Muscle layer of duodenum (tissue), 2 donors: ENCODE results near the gene C10orf71.

Experiments
- H3K27ac ChIP-seq: one replicate; pipeline ENCODE4 v1.7.0; 2013; ENCODE audit warnings: mild to moderate bottlenecking, low read length
- H3K27me3 ChIP-seq: one replicate; pipeline ENCODE4 v1.7.0; 2013; ENCODE audit warnings: low read depth, mild to moderate bottlenecking, control low read depth, low read length
- H3K36me3 ChIP-seq, 2 donors: one replicate each; pipeline ENCODE4 v1.7.0; 2013; ENCODE audit warnings: low read length in 2 of 2, control low read depth in 1 of 2, mild to moderate bottlenecking in 1 of 2; ENCODE audit not compliant: insufficient read depth in 2 of 2, control insufficient read depth in 1 of 2
- H3K4me1 ChIP-seq, 2 donors: one replicate each; pipeline ENCODE4 v1.7.0; 2013; ENCODE audit warnings: low read length in 2 of 2, mild to moderate bottlenecking in 2 of 2, control low read depth in 1 of 2, moderate library complexity in 1 of 2; ENCODE audit not compliant: insufficient read depth in 2 of 2, control insufficient read depth in 1 of 2
- H3K4me3 ChIP-seq, 2 donors: one replicate each; pipeline ENCODE4 v1.7.0; 2013; ENCODE audit warnings: low read length in 2 of 2, low read depth in 1 of 2, mild to moderate bottlenecking in 1 of 2
- H3K9me3 ChIP-seq, 2 donors: one replicate each; pipeline ENCODE4 v1.7.0; 2013; ENCODE audit warnings: low read length in 2 of 2, control low read depth in 1 of 2, mild to moderate bottlenecking in 1 of 2; ENCODE audit not compliant: control insufficient read depth in 1 of 2
- donor health status: healthy.

Gene C10orf71

GRCh38 chr10:49365275-49365674 is 66.3 kb downstream of the C10orf71 start:
- Histone ChIP-seq H3K27ac (no peak overlapping the region), H3K36me3 (no peaks in the 10 kb centered on the region), H3K4me3 (no peak overlapping the region), H3K9me3 (no peaks in the 10 kb centered on the region), H3K27me3 (no peaks in the 10 kb centered on the region), H3K4me1 (peaks cover 0 to 6% of the 10 kb centered on the region in 2 donors)

- Histone ChIP-seq H3K4me1 (peaks cover 0 to under 1% of the 10 kb centered on the region in 2 donors), H3K36me3 (no peaks in the 10 kb centered on the region), H3K9me3 (no peaks in the 10 kb centered on the region), H3K4me3 (no peak overlapping the region), H3K27ac (no peak overlapping the region), H3K27me3 (no peaks in the 10 kb centered on the region)
Measured at GRCh38 chr10:49365675-49366415, 66.9 kb downstream of the C10orf71 start.

GRCh38 chr10:49366460-49366859 is 67.5 kb downstream of the C10orf71 start:
- H3K9me3 ChIP-seq = no peaks in the 10 kb centered on the region
- no peaks in the 10 kb centered on the region for H3K4me1 ChIP-seq
- no peak overlapping the region for H3K27ac ChIP-seq
- H3K36me3 ChIP-seq = no peaks in the 10 kb centered on the region
- H3K4me3 ChIP-seq = no peak overlapping the region
- H3K27me3 ChIP-seq = no peaks in the 10 kb centered on the region

- H3K4me3 ChIP-seq = no peak overlapping the region
- H3K9me3 ChIP-seq = no peaks in the 10 kb centered on the region
- H3K27me3 ChIP-seq = no peaks in the 10 kb centered on the region
- no peaks in the 10 kb centered on the region for H3K4me1 ChIP-seq
- H3K36me3 ChIP-seq = no peaks in the 10 kb centered on the region
- H3K27ac ChIP-seq = no peak overlapping the region
Measured at GRCh38 chr10:49367600-49367999, 68.6 kb downstream of the C10orf71 start.

- Histone ChIP-seq H3K27ac (no peak overlapping the region), H3K4me1 (no peaks in the 10 kb centered on the region), H3K4me3 (no peak overlapping the region), H3K36me3 (no peaks in the 10 kb centered on the region), H3K9me3 (no peaks in the 10 kb centered on the region), H3K27me3 (no peaks in the 10 kb centered on the region)
Measured at GRCh38 chr10:49368256-49368655, 69.3 kb downstream of the C10orf71 start.

- no peaks in the 10 kb centered on the region for H3K27me3 ChIP-seq
- no peak overlapping the region for H3K4me3 ChIP-seq
- H3K9me3 ChIP-seq = no peaks in the 10 kb centered on the region
- no peaks in the 10 kb centered on the region for H3K4me1 ChIP-seq
- H3K27ac ChIP-seq = no peak overlapping the region
- H3K36me3 ChIP-seq = no peaks in the 10 kb centered on the region
Measured at GRCh38 chr10:49369216-49370162, 70.5 kb downstream of the C10orf71 start.

GRCh38 chr10:49370326-49371100 is 71.5 kb downstream of the C10orf71 start:
- Histone ChIP-seq H3K9me3 (no peaks in the 10 kb centered on the region), H3K4me3 (no peak overlapping the region), H3K4me1 (no peaks in the 10 kb centered on the region), H3K36me3 (no peaks in the 10 kb centered on the region), H3K27me3 (no peaks in the 10 kb centered on the region), H3K27ac (no peak overlapping the region)

- H3K4me3 ChIP-seq = no peak overlapping the region
- H3K9me3 ChIP-seq = no peaks in the 10 kb centered on the region
- no peak overlapping the region for H3K27ac ChIP-seq
- H3K27me3 ChIP-seq = no peaks in the 10 kb centered on the region
- no peaks in the 10 kb centered on the region for H3K36me3 ChIP-seq
- H3K4me1 ChIP-seq = no peaks in the 10 kb centered on the region
Measured at GRCh38 chr10:49371967-49372366, 73.0 kb downstream of the C10orf71 start.

GRCh38 chr10:49373361-49373760 is 74.4 kb downstream of the C10orf71 start:
- Histone ChIP-seq H3K9me3 (no peaks in the 10 kb centered on the region), H3K4me3 (no peak overlapping the region), H3K36me3 (no peaks in the 10 kb centered on the region), H3K4me1 (no peaks in the 10 kb centered on the region), H3K27me3 (no peaks in the 10 kb centered on the region), H3K27ac (no peak overlapping the region)

- H3K4me1 ChIP-seq = no peaks in the 10 kb centered on the region
- no peak overlapping the region for H3K27ac ChIP-seq
- H3K9me3 ChIP-seq = no peaks in the 10 kb centered on the region
- H3K36me3 ChIP-seq = no peaks in the 10 kb centered on the region
- no peak overlapping the region for H3K4me3 ChIP-seq
- no peaks in the 10 kb centered on the region for H3K27me3 ChIP-seq
Measured at GRCh38 chr10:49374740-49375139, 75.8 kb downstream of the C10orf71 start.

GRCh38 chr10:49375611-49376010 is 76.6 kb downstream of the C10orf71 start:
- Histone ChIP-seq H3K4me1 (no peaks in the 10 kb centered on the region), H3K36me3 (no peaks in the 10 kb centered on the region), H3K27me3 (no peaks in the 10 kb centered on the region), H3K4me3 (no peak overlapping the region), H3K9me3 (no peaks in the 10 kb centered on the region), H3K27ac (no peak overlapping the region)
